Stimulated activated CD4-positive, alpha-beta T cell treated with anti-CD3 and anti-CD28 coated beads, Interleukin-1b, Interleukin-23, amount 100 ng/mL, for 24 hours (primary cell): ENCODE results near the gene SLC16A10.
"Not testable (repeated sequence)": the region's sequence is repeated elsewhere in the genome, so short reads cannot be mapped to it uniquely, and the experiment has no call there.

Experiments
- DNase-seq, 4 experiments: peaks; one replicate each; pipeline ENCODE4 v3.0.0-alpha.2; 2020; ENCODE audit warnings: low read depth in 4 of 4, low spot score in 1 of 4

The SLC16A10 gene

DNA sequence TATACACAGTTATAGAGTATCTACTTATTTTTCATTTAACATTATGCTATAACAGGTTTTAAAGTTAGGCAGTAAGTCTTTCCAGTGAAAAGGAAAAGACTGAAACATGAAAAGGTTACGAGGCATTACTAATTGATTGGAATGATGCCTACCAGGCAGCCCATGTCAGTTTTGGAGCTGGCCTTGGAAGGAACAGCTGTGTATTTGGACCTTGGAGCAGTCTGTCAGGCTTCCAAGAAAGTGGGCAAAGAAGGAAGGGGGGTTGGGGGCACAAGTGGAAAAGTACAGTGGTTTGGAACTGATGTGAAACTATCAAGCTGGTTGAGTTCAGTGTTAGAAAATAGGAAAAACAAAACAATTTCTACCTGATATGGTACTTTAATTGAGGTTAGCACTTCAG is 41.7 kb downstream of the SLC16A10 start:
- DNase-seq: no peak

DNA sequence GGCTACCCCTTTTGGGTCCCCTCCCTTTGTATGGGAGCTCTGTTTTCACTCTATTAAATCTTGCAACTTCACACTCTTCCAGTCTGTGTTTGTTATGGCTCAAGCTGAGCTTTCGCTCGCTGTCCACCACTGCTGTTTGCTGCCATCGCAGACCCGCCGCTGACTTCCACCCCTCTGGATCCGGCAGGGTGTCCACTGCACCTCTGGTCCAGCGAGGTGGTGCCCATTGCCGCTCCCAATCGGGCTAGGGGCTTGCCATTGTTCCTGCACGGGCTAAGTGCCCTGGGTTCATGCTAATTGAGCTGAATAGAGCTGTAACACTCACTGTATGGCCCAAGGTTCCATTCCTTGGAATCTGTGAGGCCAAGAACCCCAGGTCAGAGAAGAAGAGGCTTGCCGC is 43.7 kb downstream of the SLC16A10 start:
- not testable (repeated sequence) for DNase-seq

DNA sequence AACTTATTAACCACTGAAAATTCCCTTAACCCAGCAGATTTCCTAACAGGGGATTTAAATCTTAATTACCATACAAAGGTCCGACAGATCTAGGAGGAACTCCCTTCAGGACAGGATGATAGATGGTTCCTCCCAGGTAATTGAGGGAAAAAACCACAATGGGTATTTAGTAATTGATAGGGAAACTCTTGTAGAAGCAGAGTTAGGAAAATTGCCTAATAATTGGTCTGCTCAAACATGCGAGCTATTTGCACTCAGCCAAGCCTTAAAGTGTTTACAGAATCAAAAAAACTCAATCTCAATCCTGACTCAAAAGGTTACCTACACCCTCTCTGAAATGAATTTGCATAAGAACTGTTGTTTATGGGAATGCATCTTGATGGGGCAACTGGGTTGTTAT is 45.4 kb downstream of the SLC16A10 start:
- DNase-seq: not testable (repeated sequence)

DNA sequence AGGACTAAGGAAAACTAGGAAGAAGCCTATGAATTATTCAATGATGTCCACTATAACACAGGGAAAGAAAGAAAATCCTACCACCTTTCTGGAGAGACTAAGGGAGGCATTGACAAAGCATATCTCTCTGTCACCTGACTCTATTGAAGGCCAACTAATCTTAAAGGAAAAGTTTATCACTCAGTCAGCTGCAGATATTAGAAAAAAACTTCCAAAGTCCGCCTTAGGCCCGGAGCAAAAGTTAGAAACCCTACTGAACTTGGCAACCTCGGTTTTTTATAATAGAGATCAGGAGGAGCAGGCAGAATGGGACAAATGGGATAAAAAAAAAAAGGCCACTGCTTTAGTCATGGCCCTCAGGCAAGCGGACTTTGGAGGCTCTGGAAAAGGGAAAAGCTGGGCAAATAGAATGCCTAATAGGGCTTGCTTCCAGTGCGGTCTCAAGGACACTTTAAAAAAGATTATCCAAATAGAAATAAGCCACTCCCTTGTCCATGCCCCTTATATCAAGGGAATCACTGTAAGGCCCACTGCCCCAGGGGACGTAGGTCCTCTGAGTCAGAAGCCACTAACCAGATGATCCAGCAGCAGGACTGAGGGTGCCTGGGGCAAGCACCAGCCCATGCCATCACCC is 47.0 kb downstream of the SLC16A10 start:
- DNase-seq: not testable (repeated sequence)

DNA sequence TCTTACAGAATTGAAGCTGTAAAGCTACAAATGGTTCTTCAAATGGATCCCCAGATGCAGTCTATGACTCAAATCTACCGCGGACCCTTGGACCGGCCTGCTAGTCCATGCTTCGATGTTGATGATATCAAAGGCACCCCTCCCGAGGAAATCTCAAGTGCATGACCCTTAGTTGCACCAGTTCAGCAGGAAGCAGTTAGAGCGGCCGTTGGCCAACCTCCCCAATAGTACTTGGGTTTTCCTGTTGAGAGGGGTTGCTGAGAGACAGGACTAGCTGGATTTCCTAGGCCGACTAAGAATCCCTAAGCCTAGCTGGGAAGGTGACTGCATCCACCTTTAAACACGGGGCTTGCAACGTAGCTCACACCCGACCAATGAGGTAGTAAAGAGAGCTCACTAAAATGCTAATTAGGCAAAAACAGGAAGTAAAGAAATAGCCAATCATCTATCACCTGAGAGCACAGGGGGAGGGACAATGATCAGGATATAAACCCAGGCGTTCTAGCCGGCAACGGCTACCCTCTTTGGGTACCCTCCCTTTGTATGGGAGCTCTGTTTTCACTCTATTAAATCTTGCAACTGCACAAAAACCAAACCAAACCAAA is 50.3 kb downstream of the SLC16A10 start:
- not testable (repeated sequence) for DNase-seq

DNA sequence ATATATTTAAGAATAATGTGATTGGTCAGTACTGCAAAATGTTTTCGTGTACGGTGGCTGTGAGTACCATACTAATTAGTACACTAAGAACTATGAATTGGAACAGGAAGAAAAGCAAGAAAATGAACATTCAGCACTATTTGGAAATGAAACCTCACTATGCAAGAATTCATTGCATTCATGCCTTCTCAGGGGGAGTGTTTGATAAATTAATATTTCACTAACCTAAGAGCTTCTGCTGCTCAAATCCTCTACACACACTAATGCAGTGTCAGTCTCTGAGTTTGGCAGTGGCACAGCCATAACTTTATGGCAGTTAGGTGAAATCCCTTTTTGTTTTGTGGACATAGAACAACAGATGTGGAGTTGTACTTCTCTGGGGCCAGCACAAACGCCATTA is 60.1 kb downstream of the SLC16A10 start:
- DNase-seq: no peak

DNA sequence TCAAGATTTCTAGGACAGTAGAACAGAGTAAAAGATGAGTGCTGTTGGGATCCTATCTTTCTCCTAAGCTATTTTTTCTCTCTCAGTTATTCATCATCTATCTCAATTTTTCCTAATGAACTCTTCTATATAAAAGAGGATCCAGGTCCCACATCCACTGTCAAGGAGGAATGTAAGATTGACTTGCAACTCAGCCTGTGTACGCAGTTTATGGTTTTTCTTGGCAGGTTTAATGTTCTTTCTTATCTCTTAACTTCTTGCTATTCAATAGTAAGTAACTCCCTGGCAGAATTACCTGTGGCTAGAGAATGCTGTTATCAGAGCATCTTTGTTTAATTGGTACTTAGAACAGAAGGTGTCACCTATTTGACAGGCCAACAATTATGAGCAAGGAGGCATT is 60.8 kb downstream of the SLC16A10 start:
- DNase-seq: no peak

DNA sequence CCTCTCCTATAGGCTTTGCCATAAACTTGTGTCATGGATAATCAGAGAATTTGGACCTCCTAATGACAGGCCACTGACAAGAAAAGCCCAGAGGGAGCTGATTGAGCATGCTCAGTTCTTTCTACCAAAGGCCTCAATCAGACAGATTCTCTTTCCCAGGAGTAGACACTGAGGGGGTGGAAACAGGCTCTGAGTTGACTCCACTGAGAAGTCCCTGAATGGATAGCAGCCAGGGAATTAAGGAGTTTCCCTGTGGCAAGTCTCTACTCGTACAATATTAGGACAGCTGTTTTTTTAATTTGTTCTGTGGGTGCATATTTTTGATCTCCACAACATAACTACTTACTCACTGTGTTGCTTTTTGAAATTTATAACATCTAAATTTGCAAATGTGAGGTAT is 63.3 kb downstream of the SLC16A10 start:
- DNase-seq: no peak

DNA sequence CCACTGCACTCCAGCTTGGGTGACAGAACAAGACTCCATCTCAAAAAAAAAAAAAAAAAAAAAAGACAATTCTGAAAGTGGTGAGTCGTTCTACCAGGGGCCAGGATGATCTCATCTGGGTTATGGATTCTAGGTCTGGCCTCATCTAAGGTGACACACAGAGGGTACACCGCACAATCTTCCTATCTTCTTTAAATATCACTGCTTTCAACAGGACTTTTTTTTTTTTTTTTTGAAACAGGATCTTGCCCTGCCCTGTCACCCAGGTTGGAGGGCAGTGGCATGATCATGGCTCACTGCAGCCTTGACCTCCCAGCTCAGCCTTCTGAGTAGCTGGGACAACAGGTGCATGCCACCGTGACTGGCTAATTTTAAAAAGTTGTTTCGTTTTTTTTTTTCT is 67.7 kb downstream of the SLC16A10 start:
- DNase-seq: peak in 1 of 4 experiments; percentile 18

DNA sequence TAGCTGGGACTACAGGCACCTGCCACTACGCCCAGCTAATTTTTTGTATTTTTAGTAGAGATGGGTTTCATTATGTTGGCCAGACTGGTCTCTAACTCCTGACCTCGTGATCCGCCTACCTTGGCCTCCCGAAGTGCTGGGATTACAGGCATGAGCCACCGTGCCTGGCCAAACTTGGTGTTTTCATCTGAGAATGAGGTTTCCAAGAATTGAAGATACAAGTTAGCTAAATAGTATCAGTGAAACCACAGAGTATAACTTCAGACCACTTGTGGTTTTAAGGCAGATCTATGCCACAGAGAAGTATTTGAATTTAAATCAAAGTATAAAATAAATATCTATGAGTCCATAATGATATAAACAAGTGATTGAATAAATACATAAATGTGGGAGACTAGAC is 70.1 kb downstream of the SLC16A10 start:
- no peak for DNase-seq

DNA sequence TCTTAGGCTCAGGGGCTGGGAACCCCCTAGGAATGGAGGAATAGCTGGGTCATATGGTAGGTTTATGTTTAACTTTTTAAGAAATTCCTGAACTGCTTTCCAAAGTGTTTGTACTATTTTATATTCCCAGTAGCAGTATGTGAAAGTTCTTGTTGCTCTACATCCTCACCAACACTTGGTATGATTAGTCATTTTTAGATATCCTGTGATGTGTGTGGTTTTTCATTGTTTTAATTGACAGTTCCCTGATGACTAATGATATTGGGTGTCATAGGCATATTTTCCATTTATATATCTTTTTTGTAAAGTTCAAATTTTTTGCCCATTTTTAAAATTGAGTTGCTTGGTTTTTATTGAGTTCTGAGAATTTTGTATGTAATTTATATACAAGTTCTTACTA is 72.3 kb downstream of the SLC16A10 start:
- no peak for DNase-seq

DNA sequence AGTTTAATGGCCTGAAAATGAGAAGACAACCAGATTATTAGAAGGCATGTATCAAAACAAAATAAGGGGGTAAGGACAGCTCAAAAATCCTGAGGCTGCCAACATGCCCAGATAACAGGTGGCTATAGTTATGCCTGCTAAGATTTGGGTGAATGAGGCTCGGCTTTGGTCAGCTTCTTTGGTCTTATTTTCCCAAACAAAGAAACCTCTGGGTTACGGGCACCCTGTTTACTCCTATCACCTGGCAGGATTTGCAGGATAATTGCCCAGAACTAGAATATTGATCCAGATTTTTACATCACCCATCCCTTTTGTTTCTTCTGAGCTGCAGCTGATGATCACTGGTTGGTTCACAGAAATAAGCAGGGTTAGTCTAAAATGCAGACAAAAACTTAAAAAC is 74.3 kb downstream of the SLC16A10 start:
- no peak for DNase-seq

DNA sequence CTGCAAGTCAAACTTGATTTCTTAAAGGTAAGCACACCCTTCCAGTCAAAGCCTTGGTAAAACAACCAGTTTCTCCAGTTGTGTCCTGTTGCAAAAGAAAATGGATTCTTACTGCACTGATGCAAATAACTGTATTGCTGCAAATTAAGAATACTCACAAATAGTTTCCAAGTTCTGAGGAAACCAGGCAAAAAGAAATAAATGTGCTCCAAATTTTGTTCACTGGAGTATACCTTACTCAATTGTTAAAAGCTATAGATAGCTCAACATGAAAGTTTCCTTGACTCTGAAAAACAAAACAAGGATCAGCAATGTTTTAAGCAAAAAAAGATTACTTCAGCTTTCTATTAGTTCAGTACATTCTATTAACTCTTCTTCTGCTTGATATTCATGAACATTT is 75.2 kb downstream of the SLC16A10 start:
- no peak for DNase-seq

DNA sequence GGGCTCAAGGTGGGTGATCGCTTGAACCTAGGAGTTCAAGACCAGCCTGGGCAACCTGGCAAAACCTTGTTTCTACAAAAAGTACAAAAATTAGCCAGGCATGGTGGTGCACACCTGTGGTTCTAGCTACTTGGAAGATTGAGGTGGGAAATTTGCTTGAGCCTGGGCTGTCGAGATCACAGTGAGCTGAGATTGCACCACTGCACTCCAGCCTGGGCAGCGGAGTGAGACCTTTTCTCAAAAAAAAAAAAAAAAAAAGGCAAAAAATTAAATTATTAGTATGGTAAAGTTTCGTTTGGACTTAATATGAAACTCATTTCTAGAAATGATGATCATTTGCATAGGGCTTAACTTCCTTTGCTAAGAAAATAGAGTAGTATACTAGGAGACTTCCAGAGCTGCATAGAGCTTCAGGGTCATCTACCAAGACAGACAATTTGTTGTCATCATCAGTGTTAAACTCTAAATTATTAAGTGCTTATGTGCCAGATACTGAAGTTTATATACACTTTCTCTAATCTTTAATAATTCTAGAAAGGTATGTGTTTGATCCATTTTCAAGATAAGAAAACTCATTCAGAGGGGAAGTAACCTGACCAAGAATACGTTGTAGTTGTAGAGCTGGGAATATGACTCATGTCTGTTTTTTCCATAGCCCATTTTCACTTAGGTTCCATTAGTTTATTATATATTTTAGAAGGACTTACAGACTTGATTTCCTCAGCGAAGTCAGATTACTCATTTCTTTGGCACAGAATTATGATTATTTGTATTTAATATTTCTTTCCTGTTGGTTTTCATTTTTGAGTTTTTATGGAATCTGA is 84.5 kb downstream of the SLC16A10 start:
- no peak for DNase-seq

DNA sequence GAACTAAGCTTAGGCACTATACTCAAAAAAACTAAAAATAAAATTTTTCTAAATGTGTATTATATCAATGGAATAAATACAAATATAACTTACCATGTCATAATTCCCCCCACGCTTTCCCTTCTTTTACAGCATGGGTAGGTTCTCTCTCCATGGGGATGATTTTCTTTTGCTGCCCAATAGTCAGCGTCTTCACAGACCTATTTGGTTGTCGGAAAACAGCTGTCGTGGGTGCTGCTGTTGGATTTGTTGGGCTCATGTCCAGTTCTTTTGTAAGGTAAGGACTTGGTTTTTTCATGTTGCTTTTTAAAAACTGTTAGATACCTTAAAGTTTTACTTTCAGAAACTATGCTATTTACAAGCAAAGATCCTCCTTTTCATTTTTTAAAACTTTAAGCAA is 85.3 kb downstream of the SLC16A10 start:
- DNase-seq: no peak

DNA sequence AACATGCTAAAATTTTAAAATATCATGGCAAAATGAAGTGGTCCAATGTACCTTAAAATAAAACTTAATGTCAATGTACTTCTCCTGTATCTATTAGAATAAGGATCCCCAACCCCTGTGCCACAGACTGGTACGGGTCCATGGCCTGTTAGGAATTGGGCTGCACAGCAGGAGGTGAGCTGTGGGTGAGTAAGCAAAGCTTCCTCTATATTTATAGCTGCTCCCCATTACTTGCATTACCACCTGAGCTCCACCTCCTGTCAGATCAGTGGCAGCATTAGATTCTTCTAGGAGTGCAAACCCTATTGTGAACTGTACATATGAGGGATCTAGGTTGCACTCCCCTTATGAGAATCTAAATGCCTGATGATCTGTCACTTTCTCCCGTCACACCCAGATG is 86.0 kb downstream of the SLC16A10 start:
- no peak for DNase-seq

DNA sequence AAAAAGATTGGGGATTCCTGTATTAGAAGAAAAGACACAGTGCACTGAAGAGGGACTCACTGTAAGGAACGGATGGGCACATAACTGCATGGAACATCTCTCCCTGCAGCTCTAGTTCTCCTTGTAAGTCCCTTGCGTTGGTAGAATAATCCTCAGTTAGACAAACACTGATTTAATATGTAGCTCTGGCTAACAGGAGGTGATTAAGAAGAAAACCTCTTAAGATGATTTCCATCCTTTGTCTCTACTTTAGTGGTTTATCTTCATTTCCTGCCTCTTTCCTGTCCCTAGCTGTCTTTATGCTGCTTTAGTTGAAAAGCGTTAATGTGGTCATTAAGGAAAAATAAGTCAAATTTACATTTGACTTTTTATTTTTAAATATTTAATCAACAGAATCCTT is 86.6 kb downstream of the SLC16A10 start:
- DNase-seq: no peak

DNA sequence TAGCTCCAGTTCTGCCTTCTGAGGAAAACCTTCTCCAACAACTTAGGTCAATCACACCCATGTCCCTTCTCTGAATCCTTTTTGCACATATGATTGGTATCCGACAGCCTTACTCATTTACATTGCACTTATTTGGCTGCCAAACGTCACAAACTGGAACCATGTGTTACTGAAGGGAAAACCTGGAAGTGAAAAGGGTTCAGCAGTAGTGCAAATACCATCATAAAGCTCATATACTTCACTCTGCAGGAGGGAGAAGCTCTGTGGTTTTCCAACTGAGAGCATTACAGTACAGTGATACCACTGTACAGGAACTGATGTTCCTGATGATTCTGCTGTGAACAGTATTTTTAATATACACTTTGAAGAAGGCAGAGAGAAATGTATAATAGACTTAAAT is 87.8 kb downstream of the SLC16A10 start:
- no peak for DNase-seq

DNA sequence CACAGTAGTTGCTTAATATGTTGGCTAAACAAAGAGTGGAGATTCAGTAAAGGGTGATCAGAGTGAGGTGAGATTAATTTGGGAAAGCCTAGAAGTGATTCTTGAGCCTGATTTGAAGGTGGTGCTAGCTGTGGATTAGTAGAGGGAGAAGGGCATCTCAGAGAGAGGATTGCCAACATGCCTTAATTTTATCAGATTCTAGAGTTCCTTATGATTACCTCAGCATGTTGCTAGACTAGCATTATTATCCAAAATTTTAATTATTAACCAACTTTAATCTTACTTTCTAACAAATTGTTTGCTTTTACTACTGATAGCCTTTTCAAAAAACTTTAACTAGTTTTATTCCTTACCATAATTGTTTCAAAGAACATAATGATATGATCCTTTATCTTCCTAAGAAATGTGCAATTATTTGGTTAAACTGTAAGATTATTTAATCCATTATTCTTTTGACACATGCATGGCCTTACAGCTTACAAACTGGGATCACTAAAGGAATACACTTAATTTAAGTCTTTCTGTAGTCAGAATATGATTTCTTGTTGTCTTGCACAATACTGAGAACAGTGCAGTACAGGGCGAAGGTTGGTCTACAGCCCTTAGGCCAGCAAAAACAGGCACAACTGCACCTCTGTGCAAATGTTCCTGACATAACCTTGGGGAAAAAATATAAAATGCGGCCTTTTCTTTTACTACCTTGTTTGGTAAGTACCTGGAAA is 88.9 kb downstream of the SLC16A10 start:
- no peak for DNase-seq

DNA sequence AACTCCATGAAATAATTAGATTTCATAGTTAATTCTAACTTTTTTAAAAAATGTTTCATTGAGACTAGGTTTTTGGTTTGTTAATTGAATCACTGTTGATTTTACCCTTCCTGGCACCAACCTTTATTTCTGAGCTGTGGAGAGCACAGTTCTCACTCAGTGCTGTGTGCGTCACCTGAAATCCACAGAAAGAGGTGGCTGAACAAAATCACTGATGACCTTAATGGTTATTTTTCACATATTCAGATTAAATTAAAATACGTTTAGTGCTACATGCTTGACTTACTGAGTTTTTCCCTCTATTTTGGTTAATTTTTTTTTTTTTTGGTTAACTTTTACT is 89.4 kb downstream of the SLC16A10 start:
- DNase-seq: no peak

DNA sequence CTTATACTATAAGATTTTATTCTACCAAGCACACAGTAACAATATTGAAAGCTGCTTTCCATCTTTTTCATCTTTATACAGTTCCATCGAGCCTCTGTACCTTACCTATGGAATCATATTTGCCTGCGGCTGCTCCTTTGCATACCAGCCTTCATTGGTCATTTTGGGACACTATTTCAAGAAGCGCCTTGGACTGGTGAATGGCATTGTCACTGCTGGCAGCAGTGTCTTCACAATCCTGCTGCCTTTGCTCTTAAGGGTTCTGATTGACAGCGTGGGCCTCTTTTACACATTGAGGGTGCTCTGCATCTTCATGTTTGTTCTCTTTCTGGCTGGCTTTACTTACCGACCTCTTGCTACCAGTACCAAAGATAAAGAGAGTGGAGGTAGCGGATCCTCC is 89.8 kb downstream of the SLC16A10 start:
- no peak for DNase-seq
